SK-N-SH (cell line): ENCODE measurements around the gene ALX1. TPM values are rescaled to one million over a fixed set of nuclear protein-coding genes. Genes with fewer than 3 reads are reported as not detected.

Experiments used
- CTCF ChIA-PET: fragments of 300-600, 350-600 bp; formaldehyde crosslinking; extraction: SDS; loops from one replicate; lab custom pipeline; 2021; lab: Yijun Ruan, JAX
- POLR2A ChIA-PET: fragments of 350-600 bp; sonication (Branson Sonifier 250); formaldehyde crosslinking; extraction: SDS; loops from one replicate; lab custom pipeline; 2020; ENCODE audit warnings: antibody characterized with exemption, inconsistent platforms; lab: Yijun Ruan, JAX
- DNase-seq: peaks from one replicate; pipeline ENCODE4 v3.0.0; 2012
- H2AFZ ChIP-seq: fragments of 200-600 bp; sonication (generic); 2 replicates; pipeline ENCODE4 v1.8.1; 2016; ENCODE audit warnings: antibody characterized with exemption, mild to moderate bottlenecking, low read depth
- H3F3A ChIP-seq: fragments of 200-600 bp; sonication (generic); replicated peaks from 2 replicates; pipeline ENCODE3; 2016; ENCODE audit warnings: antibody characterized with exemption, mild to moderate bottlenecking; ENCODE audit not compliant: insufficient read depth
- H3K27ac ChIP-seq, 2 experiments: fragments of 200-500 bp in 1 of 2; fragments of 200-600 bp in 1 of 2; sonication (Bioruptor generic) in 1 of 2; sonication (generic), shearing (Covaris generic) in 1 of 2; 2 replicates each; pipeline versions ENCODE4 v1.5.1 to v1.6.1; 2014 to 2016; ENCODE audit warnings: low read depth in 2 of 2, inconsistent platforms in 1 of 2, low read length in 1 of 2, mild to moderate bottlenecking in 1 of 2, mixed read lengths in 1 of 2
- H3K27me3 ChIP-seq: fragments of 200-600 bp; sonication (generic), shearing (Covaris generic); 2 replicates; pipeline ENCODE4 v1.6.1; 2016; ENCODE audit warnings: mixed run types; ENCODE audit not compliant: insufficient read depth
- H3K36me3 ChIP-seq, 2 experiments: fragments of 200-500 bp in 1 of 2; fragments of 200-600 bp in 1 of 2; sonication (Bioruptor generic) in 1 of 2; sonication (generic) in 1 of 2; replicated peaks in 1 of 2; 2 replicates each; pipeline versions ENCODE3 to v1.5.1; 2014 to 2016; ENCODE audit warnings: low read length in 1 of 2, mild to moderate bottlenecking in 1 of 2; ENCODE audit not compliant: insufficient read depth in 2 of 2, control insufficient read depth in 1 of 2
- H3K4me1 ChIP-seq, 2 experiments: fragments of 200-500 bp in 1 of 2; fragments of 200-600 bp in 1 of 2; sonication (Bioruptor generic) in 1 of 2; sonication (generic), shearing (Covaris generic) in 1 of 2; 2 replicates each; pipeline versions ENCODE4 v1.5.1 to v1.6.1; 2014 to 2016; ENCODE audit warnings: low read depth in 1 of 2, low read length in 1 of 2, mixed run types in 1 of 2; ENCODE audit not compliant: insufficient read depth in 2 of 2, control insufficient read depth in 1 of 2
- H3K4me2 ChIP-seq: fragments of 200-600 bp; sonication (generic), shearing (Covaris generic); 2 replicates; pipeline ENCODE4 v1.6.1; 2017; ENCODE audit warnings: mixed run types
- H3K4me3 ChIP-seq, 2 experiments: fragments of 200-500 bp in 1 of 2; fragments of 200-600 bp in 1 of 2; sonication (Bioruptor generic) in 1 of 2; sonication (generic), shearing (Covaris generic) in 1 of 2; 2 replicates each; pipeline versions ENCODE4 v1.5.1 to v1.8.1; 2014 to 2016; ENCODE audit warnings: low read depth in 2 of 2, inconsistent platforms in 1 of 2, low read length in 1 of 2, mild to moderate bottlenecking in 1 of 2, mixed read lengths in 1 of 2, moderate library complexity in 1 of 2
- H3K79me2 ChIP-seq: fragments of 200-600 bp; sonication (generic); 2 replicates; pipeline ENCODE4 v1.8.1; 2017; ENCODE audit warnings: mild to moderate bottlenecking; ENCODE audit not compliant: insufficient read depth
- H3K9ac ChIP-seq: fragments of 200-600 bp; sonication (generic); 2 replicates; pipeline ENCODE4 v1.6.1; 2017; ENCODE audit warnings: mixed run types
- H3K9me2 ChIP-seq: fragments of 200-600 bp; sonication (generic); 2 replicates; pipeline ENCODE4 v1.6.1; 2017; ENCODE audit warnings: mixed run types
- H3K9me3 ChIP-seq: fragments of 200-600 bp; sonication (generic); 2 replicates; pipeline ENCODE4 v1.6.1; 2017; ENCODE audit warnings: mixed run types, mild to moderate bottlenecking, moderate library complexity
- H4K20me1 ChIP-seq: fragments of 200-600 bp; sonication (generic); 2 replicates; pipeline ENCODE4 v1.6.1; 2017; ENCODE audit warnings: mild to moderate bottlenecking, mixed run types; ENCODE audit not compliant: insufficient read depth
- CTCF ChIP-seq: fragments of 200-600 bp; sonication (generic); IDR thresholded peaks from 2 replicates; pipeline ENCODE4 v1.6.1; 2017; ENCODE audit warnings: antibody characterized with exemption, mild to moderate bottlenecking, moderate library complexity
- ELF1 ChIP-seq: IDR thresholded peaks from 2 replicates; pipeline ENCODE4 v1.4.0; 2012
- EZH2phosphoT487 ChIP-seq: fragments of 200-600 bp; sonication (generic); IDR thresholded peaks from 2 replicates; pipeline ENCODE4 v1.6.1; 2017; ENCODE audit warnings: low read depth, mixed run types, mild to moderate bottlenecking, antibody characterized with exemption, moderate library complexity, borderline replicate concordance
- FOSL2 ChIP-seq: IDR thresholded peaks from 2 replicates; pipeline ENCODE4 v1.4.0; 2012; ENCODE audit warnings: low read depth, mild to moderate bottlenecking, moderate library complexity, borderline replicate concordance
- FOXM1 ChIP-seq: IDR thresholded peaks from 2 replicates; pipeline ENCODE4 v1.4.0; 2012; ENCODE audit warnings: low read depth, mild to moderate bottlenecking
- JUND ChIP-seq: IDR thresholded peaks from 2 replicates; pipeline ENCODE4 v1.4.0; 2012
- MEF2A ChIP-seq: IDR thresholded peaks from 2 replicates; pipeline ENCODE4 v1.4.0; 2012; ENCODE audit warnings: low read depth, borderline replicate concordance
- MXI1 ChIP-seq: IDR thresholded peaks from 2 replicates; pipeline ENCODE4 v1.6.1; 2012; ENCODE audit warnings: mild to moderate bottlenecking, low read depth, low read length, improper control_type of control experiment
- NFIC ChIP-seq: IDR thresholded peaks from 2 replicates; pipeline ENCODE4 v1.4.0; 2012; ENCODE audit warnings: borderline replicate concordance
- NRF1 ChIP-seq: IDR thresholded peaks from 2 replicates; pipeline ENCODE4 v1.6.1; 2012; ENCODE audit warnings: low read depth, mild to moderate bottlenecking, low read length
- RFX5 ChIP-seq: IDR thresholded peaks from 2 replicates; pipeline ENCODE4 v1.6.1; 2012; ENCODE audit warnings: mild to moderate bottlenecking, improper control_type of control experiment, low read length
- RXRA ChIP-seq: IDR thresholded peaks from 2 replicates; pipeline ENCODE4 v1.4.0; 2012; ENCODE audit warnings: low read depth, mild to moderate bottlenecking, borderline replicate concordance
- SIN3A ChIP-seq: IDR thresholded peaks from 2 replicates; pipeline ENCODE4 v1.6.1; 2012; ENCODE audit warnings: low read depth, mild to moderate bottlenecking, low read length, moderate library complexity, borderline replicate concordance
- SMC3 ChIP-seq: IDR thresholded peaks from 2 replicates; pipeline ENCODE4 v1.6.1; 2012; ENCODE audit warnings: low read depth, low read length, improper control_type of control experiment
- TAF1 ChIP-seq: IDR thresholded peaks from 2 replicates; pipeline ENCODE4 v1.6.1; 2012; ENCODE audit warnings: low read depth, mild to moderate bottlenecking, low read length, moderate library complexity, borderline replicate concordance
- USF2 ChIP-seq: fragments of 150-350 bp; IDR thresholded peaks from 2 replicates; pipeline ENCODE4 v1.6.1; 2017; ENCODE audit warnings: antibody characterized with exemption, low read length, low read depth, borderline replicate concordance
- YY1 ChIP-seq: IDR thresholded peaks from 2 replicates; pipeline ENCODE4 v1.4.0; 2012; ENCODE audit warnings: low read depth, mild to moderate bottlenecking
- WGBS: methylation state at CpG from one replicate; pipeline ENCODE4 v1.1.6; 2017; ENCODE audit warnings: low lambda C conversion rate; 5-methylcytosine and 5-hydroxymethylcytosine counted together
- polyA plus RNA-seq, 3 experiments: library from polyadenylated mRNA; depleted of rRNA; stranded (reverse); fragments of >200 nt; gene quantifications; 2 replicates each; pipeline ENCODE4 v1.2.3, GENCODE V29; 2012
- TF ChIP-seq, protein P1 (sequence below): IDR thresholded peaks from 2 replicates; pipeline ENCODE4 v1.4.0; 2012; ENCODE audit warnings: low read depth
- TF ChIP-seq, protein P2 (sequence below): IDR thresholded peaks from 2 replicates; pipeline ENCODE4; 2012

The ALX1 gene
- polyA plus RNA-seq, 1 of the 3 experiments (the other 2 are of a cell fraction): not detected

- 19% methylated on average over 6 of the region's 6 CpGs for WGBS
- no peaks in the 10 kb centered on the region for H4K20me1 ChIP-seq
- DNase-seq: no peak
- no peaks in the 10 kb centered on the region for H3K36me3 ChIP-seq
- H3K9ac ChIP-seq: no peak overlapping the region
- H3K9me3 ChIP-seq: no peaks in the 10 kb centered on the region
- H3K4me2 ChIP-seq: no peak overlapping the region
- no peak overlapping the region for H3K4me3 ChIP-seq
- POLR2A ChIA-PET: no interaction called here
- H3K4me1 ChIP-seq: peaks cover 0 to 2% of the 10 kb centered on the region in 2 experiments; a peak in 1 of 4 replicates
- CTCF ChIA-PET: no interaction called here
- no peaks in the 10 kb centered on the region for H3K79me2 ChIP-seq
- no peaks in the 10 kb centered on the region for H3K9me2 ChIP-seq
- H3K27ac ChIP-seq: no peak overlapping the region
- H3K27me3 ChIP-seq: peaks cover 28% of the 10 kb centered on the region
- TF ChIP-seq USF2 (no peak), RXRA (no peak), TAF1 (no peak), FOSL2 (no peak), RFX5 (no peak), ELF1 (no peak), SIN3A (no peak), NFIC (no peak), JUND (no peak), SMC3 (no peak), MXI1 (no peak), YY1 (no peak), MEF2A (no peak), NRF1 (no peak), EZH2phosphoT487 (no peak), FOXM1 (no peak), CTCF (no peak)
- TF ChIP-seq, protein P1, sequence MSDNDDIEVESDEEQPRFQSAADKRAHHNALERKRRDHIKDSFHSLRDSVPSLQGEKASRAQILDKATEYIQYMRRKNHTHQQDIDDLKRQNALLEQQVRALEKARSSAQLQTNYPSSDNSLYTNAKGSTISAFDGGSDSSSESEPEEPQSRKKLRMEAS: no peak
- TF ChIP-seq, protein P2, sequence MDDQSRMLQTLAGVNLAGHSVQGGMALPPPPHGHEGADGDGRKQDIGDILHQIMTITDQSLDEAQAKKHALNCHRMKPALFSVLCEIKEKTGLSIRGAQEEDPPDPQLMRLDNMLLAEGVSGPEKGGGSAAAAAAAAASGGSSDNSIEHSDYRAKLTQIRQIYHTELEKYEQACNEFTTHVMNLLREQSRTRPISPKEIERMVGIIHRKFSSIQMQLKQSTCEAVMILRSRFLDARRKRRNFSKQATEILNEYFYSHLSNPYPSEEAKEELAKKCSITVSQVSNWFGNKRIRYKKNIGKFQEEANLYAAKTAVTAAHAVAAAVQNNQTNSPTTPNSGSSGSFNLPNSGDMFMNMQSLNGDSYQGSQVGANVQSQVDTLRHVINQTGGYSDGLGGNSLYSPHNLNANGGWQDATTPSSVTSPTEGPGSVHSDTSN: no peak
- no peak overlapping the region for H2AFZ ChIP-seq
- H3F3A ChIP-seq: no peaks in the 10 kb centered on the region
Measured at GRCh38 chr12:85283560-85283959, 3.5 kb downstream of the ALX1 start.
